Activated CD4-positive, alpha-beta T cell treated with anti-CD3 and anti-CD28 coated beads, Interleukin-2, amount 50 U/mL, for 4 hours (primary cell): ENCODE data around the gene TTLL5.

Experiments
- DNase-seq, 2 experiments: peaks; one replicate each; pipeline ENCODE4 v3.0.0-alpha.2; 2020

The TTLL5 gene

DNA sequence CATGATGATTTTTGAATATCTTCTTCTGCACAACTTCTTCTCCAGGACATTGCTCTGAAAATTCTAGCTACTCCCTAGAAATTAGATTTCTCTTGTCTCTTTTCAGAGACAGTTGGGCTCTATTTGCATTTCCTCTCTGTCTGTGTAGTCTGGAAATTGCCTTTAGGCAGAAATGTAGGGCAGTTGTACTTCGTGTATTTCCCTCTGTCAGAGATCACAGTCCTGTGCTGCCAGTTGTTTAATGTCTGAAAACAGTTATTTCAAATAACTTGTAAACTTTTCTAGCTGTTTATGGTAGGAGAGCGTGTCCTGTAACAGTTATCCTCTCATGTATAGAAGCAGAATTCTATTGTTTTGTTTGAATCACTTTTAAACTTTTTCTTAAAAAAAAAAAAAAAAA is 86.9 kb downstream of the TTLL5 start:
- no peak for DNase-seq

DNA sequence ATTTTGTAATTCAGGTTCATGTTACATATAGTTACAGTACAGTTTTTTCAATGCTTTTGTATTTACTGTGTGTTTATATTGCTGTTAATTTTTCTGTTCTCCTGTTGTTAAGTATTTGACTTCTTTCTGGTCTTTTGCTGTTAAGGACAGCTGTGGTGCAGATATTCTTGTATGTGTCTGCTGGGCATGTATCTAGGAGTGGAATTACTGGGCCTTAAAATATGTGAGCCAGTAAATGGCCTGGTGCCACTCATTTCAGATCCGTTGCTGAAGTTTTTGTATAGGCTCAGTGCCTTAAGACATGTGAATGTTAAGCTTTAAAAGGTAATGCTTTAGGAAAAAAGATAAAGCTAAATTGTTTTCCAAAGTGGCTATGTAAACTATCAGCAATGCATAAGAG is 87.3 kb downstream of the TTLL5 start:
- DNase-seq: no peak

DNA sequence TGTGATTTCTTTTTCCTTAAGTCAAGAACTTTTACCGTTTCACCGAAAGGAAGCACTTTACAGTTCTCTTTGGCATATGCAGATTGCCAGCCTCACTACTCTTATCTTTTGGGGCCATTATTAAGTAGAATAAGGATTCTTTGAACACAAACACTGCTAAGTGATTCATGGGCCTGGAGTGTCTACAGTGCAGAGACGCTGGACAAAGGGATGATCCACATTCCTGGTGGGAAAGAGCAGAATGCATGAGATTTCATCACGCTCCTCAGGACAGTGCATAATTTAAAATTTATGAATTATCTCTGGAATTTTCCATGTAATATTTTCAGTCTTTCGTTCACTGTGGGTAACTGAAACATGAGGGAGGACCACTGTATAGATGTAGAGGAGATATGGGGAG is 90.2 kb downstream of the TTLL5 start:
- no peak for DNase-seq

DNA sequence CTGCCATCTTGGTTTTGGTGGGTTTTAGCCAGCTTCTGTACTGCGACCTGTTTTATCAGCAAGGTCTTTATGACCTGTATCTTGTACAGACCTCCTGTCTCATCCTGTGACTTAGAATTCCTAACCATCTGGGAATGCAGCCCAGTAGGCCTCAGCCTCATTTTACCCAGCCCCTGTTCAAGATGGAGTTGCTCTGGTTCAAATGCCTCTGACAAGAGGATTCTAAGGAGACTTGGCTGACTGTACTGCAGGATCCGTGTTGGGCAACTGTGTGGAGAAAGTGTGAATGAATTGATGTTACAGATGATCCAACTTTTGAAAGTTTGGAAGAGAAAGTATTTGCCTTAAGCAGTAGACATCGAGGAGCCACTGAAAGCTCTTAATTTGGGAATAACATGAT is 91.0 kb downstream of the TTLL5 start:
- no peak for DNase-seq

DNA sequence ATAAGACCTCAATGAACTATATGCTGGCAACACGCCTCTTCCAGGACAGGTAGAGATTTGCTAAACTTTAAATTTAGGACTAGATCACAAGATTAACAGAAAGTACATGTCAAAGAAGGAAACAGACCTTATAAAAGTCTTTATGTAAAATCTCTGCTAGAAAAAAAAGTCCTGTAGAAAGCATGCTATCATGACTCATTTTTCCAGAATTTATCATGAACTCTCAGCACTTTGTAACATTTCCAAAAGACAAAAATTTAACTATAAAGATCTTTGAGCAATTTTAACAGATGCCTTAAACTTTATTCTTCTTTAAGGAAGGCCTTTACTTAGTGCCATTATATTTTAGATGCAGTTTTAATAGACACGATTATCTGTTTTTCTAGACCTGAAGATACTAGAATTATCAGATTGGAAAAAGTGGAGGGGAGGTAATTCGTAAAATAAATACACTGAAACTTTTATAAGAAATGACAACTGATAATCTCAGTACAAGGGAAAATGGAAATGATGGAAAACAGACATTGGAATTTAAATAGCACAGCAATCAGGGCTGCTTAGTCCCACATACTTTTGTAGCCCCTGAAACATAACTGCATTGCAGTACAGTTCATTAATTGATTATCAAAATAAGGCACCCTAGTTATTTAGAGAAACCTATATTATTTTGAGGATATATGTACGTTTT is 92.0 kb downstream of the TTLL5 start:
- no peak for DNase-seq

DNA sequence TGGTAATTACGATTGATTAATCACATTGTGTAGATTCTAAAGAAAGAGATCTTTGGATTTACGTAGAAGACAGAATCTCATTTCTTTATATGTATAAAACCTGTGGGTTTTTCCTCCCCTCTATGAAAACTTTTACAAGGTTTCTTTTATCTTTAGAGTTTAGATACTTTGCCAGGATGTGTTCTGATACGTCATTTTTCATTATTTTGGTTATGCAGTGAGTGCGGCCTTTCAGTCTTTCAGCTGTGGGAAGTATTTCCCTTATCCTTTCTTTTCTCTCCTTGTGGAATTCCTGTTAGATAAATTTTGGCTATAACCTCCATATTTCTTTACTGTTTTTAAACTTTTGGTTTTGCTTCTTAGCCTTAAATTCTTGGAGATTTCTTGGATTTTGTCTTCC is 92.7 kb downstream of the TTLL5 start:
- DNase-seq: no peak

DNA sequence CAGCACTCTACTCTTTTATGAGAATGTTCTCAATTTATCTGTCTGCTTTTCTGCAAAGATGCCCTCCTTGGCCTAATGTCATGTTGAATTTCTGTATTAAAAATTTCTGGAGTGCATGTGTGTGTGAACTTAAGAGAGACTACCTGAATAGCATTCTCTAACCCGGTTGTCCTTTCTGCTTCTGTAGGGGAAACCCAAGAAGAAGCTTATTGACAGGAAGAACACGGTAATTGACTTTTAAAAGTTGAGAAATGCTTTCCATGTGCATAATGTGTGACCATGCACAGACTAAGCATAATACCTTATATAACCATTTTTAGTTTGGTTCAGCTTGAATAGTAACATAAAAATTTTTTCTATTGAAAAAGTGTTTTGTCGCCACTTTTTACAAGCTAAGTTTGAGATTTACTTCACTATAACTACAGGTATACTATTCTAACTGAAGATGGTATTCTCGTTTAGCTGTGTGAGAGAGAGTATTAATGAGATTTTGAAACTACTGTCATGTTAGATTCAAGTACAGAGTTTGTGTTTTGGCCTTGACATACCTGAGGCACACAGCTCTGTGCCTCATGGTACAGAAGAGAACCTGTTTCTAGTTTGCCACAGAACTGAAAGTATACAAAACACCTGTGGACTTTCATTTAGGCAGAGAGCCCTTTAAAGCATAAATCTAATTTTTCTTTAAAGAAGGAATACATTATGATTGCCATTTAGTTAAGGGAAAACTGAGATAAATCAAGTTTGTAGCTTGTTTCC is 96.8 kb downstream of the TTLL5 start:
- DNase-seq: no peak

DNA sequence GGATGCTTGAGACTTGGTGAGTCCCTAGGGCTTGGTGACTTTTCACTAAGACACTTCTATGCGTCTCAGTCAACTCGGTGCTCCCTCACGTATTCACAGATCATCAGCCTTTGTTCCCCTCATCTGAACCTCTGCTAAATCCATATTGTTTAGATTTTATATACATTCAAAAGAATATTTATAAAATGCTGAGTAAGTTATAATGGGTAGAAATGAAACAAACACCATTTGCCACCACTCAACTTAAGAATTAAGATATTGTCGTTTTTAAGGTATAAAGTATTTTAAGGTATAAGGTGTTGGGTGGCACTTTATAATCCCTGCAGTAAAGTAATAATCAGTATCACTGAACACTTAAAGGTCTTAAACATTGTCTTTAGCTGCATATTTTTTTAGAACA is 103.0 kb downstream of the TTLL5 start:
- no peak for DNase-seq

DNA sequence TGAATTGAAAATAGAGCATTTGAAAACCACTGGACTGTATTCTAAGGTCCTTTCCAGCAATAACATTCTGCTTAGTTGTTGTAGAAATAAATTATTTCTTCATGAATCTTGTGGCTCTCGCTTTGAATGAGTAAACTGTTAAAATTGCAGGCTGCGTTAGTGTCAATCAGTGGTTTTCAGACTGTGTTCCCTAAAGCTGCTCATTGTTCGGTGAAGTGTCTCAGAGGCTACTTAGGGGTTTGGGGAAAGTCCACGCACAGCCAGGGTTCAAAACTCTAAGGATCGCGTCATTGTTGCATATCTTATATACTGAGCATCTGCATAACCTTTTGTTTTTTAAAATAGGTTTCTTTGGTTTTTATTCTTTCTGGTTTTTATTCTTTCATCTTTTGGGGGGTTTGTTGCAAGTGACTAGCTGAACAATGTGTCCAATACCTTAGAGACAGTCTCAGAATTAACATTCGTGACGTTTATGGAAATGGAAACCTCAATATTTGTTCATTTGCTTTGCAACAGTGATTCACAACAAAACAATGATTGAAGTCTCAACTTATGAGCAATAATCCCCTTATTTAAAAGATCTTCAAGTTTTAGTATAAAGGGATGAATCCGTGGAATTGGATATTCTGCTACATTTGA is 108.1 kb downstream of the TTLL5 start:
- no peak for DNase-seq

DNA sequence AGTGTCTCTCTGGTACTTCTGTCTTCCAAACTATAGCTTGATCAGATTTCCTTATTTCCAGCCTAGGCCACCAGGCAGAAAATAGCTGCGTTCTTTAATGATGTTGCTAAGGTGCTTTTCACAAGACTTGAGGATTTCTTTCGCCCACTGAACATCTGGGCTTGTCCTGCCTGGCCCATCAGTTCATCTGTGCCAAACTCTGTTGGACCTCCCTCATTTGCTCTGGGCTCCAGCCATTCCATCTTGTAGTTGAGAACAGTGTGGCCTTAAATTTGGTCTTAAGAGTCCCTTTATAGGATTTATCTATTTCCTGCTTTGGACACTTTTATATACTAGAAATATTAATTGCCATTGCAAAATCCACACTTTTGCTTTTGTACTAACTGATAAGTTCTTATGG is 109.6 kb downstream of the TTLL5 start:
- no peak for DNase-seq

DNA sequence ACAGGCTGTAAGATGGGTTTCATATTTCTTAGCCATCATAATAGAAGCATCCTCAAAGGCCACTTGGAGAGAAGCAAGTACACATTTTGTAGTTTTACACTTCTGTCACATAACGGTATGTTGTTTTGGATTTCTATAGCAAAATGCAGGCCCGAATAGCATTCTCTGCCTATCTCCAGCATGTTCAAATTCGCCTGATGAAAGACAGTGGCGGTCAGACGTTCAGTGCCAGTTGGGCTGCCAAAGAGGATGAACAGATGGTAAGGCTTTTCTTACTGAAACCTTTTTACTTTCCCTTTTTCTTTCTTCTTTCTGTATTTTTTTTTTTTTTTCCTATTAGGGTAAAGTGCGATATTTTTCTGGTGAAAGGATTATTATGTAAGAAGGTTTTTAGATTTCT is 110.5 kb downstream of the TTLL5 start:
- no peak for DNase-seq

DNA sequence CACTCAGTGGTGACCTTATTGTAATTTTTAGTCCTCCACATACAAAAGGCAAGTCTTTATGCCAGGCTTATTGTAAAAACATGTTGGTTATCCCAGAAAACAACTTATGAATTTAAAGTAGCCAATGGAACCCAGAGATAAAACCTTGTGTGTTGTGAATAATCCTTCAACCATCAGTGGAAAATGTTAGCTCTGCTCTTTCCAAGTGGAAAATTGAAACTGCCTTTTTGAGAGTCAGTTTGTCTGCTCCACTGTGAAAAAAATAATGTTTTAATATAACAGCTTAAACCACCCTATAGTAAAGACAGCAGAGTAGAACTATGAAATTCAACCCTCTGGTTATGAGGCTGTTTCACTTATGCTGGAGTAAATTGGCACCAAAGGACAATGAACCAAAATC is 112.0 kb downstream of the TTLL5 start:
- no peak for DNase-seq

DNA sequence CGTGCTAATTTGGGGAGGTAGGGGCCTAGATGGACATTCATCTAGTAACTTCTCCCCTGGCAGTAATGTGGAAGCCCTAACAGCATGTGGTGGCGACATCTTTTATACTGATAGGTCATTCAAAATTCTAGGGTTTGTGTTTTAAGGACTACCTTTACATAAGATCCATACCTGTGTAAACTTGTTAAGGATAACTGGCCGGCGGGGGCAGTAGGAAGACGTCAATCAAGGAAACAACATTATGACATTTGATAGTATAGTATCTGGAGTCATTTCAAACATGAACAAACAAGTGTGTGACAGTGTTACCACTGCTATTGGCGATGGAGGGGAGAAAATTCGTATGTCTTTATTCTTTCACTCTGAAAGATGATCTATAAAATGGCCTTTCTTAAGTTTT is 120.0 kb downstream of the TTLL5 start:
- DNase-seq: no peak

DNA sequence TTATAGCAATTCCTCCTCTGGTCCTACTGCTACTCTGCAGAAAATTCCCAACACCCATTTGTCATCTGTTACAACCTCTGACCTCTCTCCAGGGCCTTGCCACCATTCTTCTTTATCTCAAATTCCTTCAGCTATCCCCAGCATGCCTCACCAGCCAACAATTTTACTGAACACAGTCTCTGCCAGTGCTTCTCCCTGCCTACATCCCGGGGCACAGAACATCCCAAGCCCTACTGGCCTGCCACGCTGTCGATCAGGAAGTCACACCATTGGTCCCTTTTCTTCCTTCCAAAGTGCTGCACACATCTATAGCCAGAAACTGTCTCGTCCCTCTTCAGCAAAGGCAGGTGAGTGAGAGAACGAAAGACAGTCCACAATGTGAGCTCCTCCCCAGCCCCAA is 122.1 kb downstream of the TTLL5 start:
- DNase-seq: no peak

DNA sequence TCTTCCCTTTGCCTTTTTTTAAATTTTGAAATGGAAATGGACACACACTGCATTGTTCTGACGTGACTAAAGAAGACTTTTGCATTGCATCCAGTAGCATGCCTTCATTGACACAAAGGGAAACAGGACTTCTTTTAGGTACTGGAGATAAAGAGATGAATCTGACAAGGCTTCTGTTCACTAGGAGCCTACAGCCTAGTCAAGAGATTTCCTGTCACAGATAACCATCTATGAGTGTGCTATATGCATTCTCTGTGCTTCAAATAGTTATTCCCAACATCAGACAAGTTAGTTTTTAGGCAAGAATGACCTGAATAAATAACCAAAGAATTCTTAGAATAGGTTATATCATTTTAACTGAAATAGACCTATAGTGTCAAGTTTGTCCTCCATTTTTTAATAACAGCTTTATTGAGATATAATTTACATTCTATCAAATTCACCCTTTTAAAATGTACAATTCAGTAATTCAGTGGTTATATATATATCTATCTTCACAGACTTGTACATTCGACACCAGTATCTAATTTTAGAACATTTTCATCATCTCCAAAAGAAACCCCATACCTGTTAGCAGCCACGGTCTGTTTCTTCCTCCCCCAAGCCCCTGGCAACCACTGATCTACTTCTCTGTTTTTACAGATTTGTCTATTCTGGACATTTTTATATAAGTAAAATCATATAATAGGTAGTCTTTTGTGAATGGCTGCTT is 122.7 kb downstream of the TTLL5 start:
- no peak for DNase-seq

DNA sequence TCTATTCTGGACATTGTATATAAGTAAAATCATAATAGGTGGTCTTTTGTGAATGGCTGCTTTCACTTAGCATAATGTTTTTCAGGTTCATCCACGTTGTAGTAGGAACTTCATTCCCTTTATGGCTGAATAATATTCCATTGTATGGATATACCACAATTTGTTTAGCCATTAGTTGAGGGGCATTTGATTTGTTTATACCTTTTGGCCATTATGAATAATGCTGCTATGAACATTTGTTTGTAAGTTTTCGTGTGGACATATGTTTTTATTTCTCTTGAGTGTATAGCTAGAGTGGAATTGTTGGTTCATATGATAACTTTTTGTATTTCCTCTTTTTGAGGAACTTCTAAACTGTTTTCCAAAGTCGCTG is 123.3 kb downstream of the TTLL5 start:
- DNase-seq: no peak

DNA sequence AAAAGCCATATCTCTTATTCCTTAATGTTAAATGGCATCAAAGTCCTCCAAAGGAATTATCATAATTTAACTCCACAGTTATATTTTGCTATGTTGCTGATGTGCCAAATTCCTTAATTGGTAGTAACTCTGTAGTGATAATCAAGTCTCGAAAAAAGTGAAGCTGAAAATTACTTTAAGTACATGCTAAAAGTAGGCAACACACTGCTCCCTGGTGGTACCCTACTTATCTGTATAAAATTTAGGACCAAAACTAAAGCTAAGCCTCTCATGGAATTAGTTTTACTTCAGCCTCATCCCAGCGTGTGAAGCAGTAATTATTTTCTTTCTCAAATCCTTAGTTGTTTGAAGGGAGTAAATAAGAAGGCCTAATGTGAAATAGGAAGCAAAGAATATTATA is 132.8 kb downstream of the TTLL5 start:
- DNase-seq: no peak

DNA sequence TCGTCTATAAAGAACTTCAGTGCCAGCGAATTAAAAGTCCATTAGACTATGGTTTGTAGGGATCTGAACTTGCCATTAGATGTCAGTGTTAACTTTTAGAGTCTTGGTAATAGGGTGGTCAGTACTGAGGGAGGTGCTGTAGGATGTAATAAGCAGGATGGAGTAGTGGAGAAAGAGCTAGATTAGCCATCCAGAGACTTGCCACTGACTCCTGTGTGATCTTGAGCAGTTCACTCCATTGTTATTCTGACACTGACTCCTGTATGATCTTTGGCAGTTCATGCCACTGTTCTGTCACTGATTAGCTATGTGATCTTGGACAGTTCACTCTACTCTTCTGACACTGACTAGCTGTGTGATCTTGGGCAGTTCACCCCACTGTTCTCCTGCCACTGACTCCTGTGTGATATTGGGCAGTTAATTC is 133.6 kb downstream of the TTLL5 start:
- no peak for DNase-seq

DNA sequence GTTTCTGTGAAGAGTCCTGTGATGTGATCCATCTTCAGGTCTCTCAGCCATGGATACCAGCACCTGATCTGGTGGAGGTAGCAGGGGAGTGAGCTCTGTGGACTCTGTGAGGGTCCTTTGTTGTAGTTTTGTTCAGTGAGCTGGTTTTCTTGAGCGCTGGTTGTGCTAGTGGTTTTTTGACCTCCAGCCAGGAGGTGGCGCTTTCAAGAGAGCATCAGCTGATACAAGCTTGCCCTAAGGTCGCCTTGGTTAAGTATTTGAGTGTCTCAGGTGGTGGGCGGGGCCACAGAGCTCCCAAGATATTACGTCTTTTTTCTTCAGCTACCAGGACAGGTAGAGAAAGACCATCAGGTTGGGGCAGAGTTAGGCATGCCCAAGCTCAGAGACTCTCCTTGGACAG is 139.7 kb downstream of the TTLL5 start:
- no peak for DNase-seq

DNA sequence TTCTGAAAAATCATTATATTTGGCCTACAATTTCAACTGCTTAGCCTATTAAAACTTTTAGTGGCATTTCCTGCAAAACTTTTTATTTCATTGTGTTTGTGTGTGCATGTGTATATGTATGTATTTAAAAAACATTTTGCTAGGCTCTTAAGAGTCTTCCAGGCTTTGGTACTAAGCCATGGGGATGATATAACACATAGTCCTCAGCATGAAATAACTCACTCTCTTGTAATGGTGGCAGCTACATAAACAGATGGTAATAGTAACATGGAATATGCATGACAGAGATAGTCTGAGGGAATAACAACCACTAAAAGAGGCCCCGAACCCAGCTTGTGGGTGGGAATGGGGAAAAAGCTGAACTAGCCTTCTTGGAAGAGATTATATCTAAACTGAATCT is 141.4 kb downstream of the TTLL5 start:
- no peak for DNase-seq

DNA sequence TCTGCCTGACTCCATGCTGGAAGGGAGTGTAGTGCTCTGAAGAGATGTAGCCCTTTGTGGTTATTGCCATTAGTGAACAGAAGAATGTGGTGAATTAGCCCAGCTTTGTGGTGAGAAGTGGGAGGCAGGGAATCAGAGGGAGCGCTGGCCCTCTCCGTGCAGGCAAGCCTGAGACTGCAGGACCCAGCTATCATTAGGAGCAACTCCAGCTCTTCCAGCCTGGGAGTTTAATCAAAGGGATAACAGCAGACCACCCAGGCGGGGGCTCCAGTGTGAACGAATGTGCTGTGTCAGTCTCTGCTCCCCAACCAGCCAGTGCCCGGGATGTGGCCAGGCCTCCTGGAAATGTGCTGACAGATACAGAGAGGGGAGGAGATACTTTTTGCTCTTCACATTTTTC is 142.7 kb downstream of the TTLL5 start:
- no peak for DNase-seq

DNA sequence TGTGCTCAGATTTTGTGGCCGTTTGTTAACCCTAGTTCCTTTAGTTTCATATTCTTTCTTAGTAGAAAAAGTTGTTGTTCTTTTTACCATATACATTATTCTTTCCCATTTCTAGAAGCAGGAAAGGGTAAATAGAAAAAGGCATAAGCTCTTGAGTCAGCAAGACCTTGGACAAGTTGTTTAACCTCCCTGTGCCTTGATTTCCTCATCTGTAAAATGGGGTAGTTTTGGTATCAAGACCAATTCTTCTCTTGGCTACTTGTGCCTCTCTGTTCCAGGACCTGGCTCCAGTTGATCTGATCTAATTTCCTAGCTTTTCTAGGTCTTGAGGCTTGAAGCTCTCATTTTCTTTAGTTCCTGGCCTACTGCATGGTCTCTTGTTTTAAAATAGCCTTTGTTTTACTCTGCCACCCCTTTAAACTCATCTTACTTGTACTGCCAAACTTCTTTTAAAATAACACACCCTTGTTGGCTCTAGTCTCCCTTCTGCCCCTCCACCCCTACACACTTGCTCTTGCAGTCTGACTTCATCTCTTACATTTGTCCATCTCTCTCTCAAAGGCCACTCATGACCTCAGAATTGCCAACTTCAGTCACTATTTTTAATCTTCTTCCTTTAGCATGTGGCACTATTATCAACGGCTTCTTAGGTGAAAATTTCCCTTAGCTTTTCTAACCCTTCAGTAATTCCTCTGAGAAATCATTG is 143.7 kb downstream of the TTLL5 start:
- no peak for DNase-seq

DNA sequence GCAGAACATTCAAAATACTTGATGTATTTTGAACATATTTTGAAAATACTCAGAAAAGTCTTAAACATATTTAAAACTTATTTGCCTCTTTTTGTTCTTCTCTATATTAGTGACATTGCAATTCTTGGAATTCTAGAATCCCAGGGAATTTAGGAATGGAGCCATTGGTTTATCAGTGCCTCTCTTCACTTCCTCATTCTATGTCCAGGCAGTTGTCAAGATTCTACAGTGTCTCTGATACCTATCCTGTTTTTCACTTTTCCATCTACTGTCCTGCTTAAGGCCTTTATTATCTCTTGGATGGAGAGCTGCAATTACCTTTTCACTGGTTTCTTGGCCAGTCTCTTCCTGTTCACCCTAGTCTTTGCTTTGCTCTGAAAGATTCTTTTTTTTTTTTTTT is 144.6 kb downstream of the TTLL5 start:
- no peak for DNase-seq
